Measurements from ENCODE around the gene CCNH. TPM values are rescaled to one million over a fixed set of nuclear protein-coding genes. Genes with fewer than 3 reads are reported as not detected.

CCNH gene
- total RNA-seq, 2 experiments from 2014 or later: 75.9 to 98.4 TPM

DNA sequence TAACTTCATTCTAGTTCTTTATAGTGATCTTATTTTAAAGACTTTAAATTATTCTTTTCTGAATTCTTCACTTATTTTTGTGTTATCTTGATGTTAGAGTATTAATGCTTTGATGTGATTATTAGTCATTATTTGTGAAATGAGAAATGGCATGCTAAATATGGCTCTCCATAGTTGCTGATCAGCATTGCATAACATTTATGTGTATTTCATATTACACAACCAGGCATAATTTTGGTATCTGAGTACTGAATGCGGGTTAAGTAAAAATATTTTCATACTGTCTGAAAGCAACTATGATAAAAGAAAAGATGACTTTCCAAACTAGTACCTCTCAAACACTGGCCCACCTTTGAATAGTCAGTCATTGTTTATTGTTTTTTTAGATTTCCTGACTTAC, 41.1 kb upstream of the CCNH start:
- no peak overlapping the region for H3K4me2 ChIP-seq (ENCODE audit: low read length)
- H3K27ac ChIP-seq (ENCODE audit: low read depth, low read length, poor library complexity, severe bottlenecking): no peak overlapping the region
- no peaks in the 10 kb centered on the region for H4K20me1 ChIP-seq (ENCODE audit: insufficient read depth, low read length)
- H3K4me3 ChIP-seq (ENCODE audit: low read depth, low read length, poor library complexity, severe bottlenecking): no peak overlapping the region
- no peaks in the 10 kb centered on the region for H3K36me3 ChIP-seq (ENCODE audit: insufficient read depth, low read length)
- no peaks in the 10 kb centered on the region for H3K4me1 ChIP-seq (ENCODE audit: insufficient read depth, low read length, poor library complexity, severe bottlenecking)
- ChIA-PET CTCF (ENCODE audit: unreplicated experiment) (no interaction called here), POLR2A (no interaction called here)
- no peak for DNase-seq (ENCODE audit: low spot score)
- BruUV-seq (replicated peaks): no TSS peak
- TF ChIP-seq EZH2phosphoT487 (IDR thresholded peaks at IDR 0.05; ENCODE audit: borderline replicate concordance, low read depth, low read length): no peak
- TF ChIP-seq, protein P1, sequence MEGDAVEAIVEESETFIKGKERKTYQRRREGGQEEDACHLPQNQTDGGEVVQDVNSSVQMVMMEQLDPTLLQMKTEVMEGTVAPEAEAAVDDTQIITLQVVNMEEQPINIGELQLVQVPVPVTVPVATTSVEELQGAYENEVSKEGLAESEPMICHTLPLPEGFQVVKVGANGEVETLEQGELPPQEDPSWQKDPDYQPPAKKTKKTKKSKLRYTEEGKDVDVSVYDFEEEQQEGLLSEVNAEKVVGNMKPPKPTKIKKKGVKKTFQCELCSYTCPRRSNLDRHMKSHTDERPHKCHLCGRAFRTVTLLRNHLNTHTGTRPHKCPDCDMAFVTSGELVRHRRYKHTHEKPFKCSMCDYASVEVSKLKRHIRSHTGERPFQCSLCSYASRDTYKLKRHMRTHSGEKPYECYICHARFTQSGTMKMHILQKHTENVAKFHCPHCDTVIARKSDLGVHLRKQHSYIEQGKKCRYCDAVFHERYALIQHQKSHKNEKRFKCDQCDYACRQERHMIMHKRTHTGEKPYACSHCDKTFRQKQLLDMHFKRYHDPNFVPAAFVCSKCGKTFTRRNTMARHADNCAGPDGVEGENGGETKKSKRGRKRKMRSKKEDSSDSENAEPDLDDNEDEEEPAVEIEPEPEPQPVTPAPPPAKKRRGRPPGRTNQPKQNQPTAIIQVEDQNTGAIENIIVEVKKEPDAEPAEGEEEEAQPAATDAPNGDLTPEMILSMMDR (conservative IDR thresholded peaks at IDR 0.05; ENCODE audit: low read length): no peak
- H2AFZ ChIP-seq (ENCODE audit: low read length): no peak overlapping the region
- H3K79me2 ChIP-seq (ENCODE audit: insufficient read depth, low read depth, low read length): no peaks in the 10 kb centered on the region
- no peaks in the 10 kb centered on the region for H3K9me2 ChIP-seq (ENCODE audit: insufficient read depth, low read length)
- intact Hi-C loops (cut with micrococcal nuclease; ENCODE audit: unreplicated experiment): no loop called here
- no peaks in the 10 kb centered on the region for H3K9me3 ChIP-seq (ENCODE audit: low read length)

DNA sequence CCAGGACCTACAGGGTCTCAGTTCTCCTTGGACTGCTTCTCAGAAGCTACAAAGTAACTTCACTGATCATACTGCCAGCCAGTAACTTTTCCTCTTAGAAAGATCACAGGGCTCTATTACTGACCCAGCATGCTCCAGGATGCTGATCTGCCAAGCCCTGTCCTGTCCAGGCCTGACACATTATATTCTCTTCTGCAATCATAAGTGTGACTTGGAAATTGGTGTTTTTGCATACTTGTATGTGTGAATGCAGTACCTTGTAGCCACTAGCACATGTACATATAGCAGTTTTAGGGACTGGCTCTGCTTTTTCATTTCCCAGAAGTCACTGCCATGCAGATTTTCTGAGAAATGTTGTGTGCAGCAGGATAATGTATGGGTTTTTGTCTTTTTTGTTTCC, 40.1 kb upstream of the CCNH start:
- H3K4me3 ChIP-seq (ENCODE audit: low read depth, low read length, poor library complexity, severe bottlenecking): no peak overlapping the region
- H3K4me2 ChIP-seq (ENCODE audit: low read length): no peak overlapping the region
- H3K9me2 ChIP-seq (ENCODE audit: insufficient read depth, low read length): no peaks in the 10 kb centered on the region
- no peaks in the 10 kb centered on the region for H3K79me2 ChIP-seq (ENCODE audit: insufficient read depth, low read depth, low read length)
- no peak overlapping the region for H3K27ac ChIP-seq (ENCODE audit: low read depth, low read length, poor library complexity, severe bottlenecking)
- no peak for DNase-seq (ENCODE audit: low spot score)
- no peaks in the 10 kb centered on the region for H3K9me3 ChIP-seq (ENCODE audit: low read length)
- POLR2A ChIA-PET: interaction anchor here (0.7 kb wide), 1 partner anchor 613 kb away, joined by 3 read pairs; no protein-coding TSS in a partner anchor
- H3K36me3 ChIP-seq (ENCODE audit: insufficient read depth, low read length): no peaks in the 10 kb centered on the region
- no TSS peak for BruUV-seq (replicated peaks)
- H3K4me1 ChIP-seq (ENCODE audit: insufficient read depth, low read length, poor library complexity, severe bottlenecking): no peaks in the 10 kb centered on the region
- intact Hi-C loops (cut with micrococcal nuclease; ENCODE audit: unreplicated experiment): no loop called here
- CTCF ChIA-PET (ENCODE audit: unreplicated experiment): no interaction called here
- no peaks in the 10 kb centered on the region for H4K20me1 ChIP-seq (ENCODE audit: insufficient read depth, low read length)
- no peak overlapping the region for H2AFZ ChIP-seq (ENCODE audit: low read length)
- no peak for TF ChIP-seq EZH2phosphoT487 (IDR thresholded peaks at IDR 0.05; ENCODE audit: borderline replicate concordance, low read depth, low read length)

DNA sequence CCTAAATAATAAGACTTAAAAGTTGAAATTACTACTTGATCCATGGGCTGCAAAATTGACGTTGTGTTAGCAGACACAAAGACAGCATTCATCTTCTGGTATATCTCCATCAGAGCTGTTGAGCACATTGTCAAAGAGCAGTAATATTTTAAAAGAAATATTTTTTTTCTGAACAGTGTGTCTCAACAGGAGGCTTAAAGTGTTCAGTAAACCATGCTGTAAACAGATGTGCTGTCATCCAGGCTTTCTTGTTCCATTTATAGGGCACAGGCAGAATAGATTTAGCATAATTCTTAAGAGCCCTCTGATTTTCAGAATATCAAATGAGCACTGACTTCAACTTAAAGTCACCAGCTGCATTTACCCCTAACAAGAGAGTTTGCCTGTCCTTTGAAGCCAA, 29.7 kb upstream of the CCNH start:
- H3K9me2 ChIP-seq (ENCODE audit: insufficient read depth, low read length): no peaks in the 10 kb centered on the region
- DNase-seq (ENCODE audit: low spot score): no peak
- no peaks in the 10 kb centered on the region for H4K20me1 ChIP-seq (ENCODE audit: insufficient read depth, low read length)
- H3K79me2 ChIP-seq (ENCODE audit: insufficient read depth, low read depth, low read length): no peaks in the 10 kb centered on the region
- no peaks in the 10 kb centered on the region for H3K36me3 ChIP-seq (ENCODE audit: insufficient read depth, low read length)
- no TSS peak for BruUV-seq (replicated peaks)
- no peak overlapping the region for H3K4me3 ChIP-seq (ENCODE audit: low read depth, low read length, poor library complexity, severe bottlenecking)
- H2AFZ ChIP-seq (ENCODE audit: low read length): no peak overlapping the region
- H3K9me3 ChIP-seq (ENCODE audit: low read length): no peaks in the 10 kb centered on the region
- ChIA-PET CTCF (ENCODE audit: unreplicated experiment) (no interaction called here), POLR2A (interaction anchor here (0.7 kb wide), 1 partner anchor 875 kb away, joined by 3 read pairs; no protein-coding TSS in a partner anchor)
- TF ChIP-seq, protein P1 (conservative IDR thresholded peaks at IDR 0.05; ENCODE audit: low read length): no peak
- TF ChIP-seq EZH2phosphoT487 (IDR thresholded peaks at IDR 0.05; ENCODE audit: borderline replicate concordance, low read depth, low read length): no peak
- no peak overlapping the region for H3K4me2 ChIP-seq (ENCODE audit: low read length)
- no peaks in the 10 kb centered on the region for H3K4me1 ChIP-seq (ENCODE audit: insufficient read depth, low read length, poor library complexity, severe bottlenecking)
- no peak overlapping the region for H3K27ac ChIP-seq (ENCODE audit: low read depth, low read length, poor library complexity, severe bottlenecking)
- intact Hi-C loops (cut with micrococcal nuclease; ENCODE audit: unreplicated experiment): no loop called here
